Mucosa of gallbladder (tissue), 1 donor: Measurements from ENCODE around the gene GMFB. TPM values are rescaled to one million over a fixed set of nuclear protein-coding genes. Genes with fewer than 3 reads are reported as not detected.

Experiments
- DNase-seq: peaks from one replicate; pipeline ENCODE4 v3.0.0-alpha.2; 2020; ENCODE audit warnings: low spot score
- total RNA-seq: library from RNA; stranded (reverse); gene quantifications from one replicate; pipeline ENCODE4 v1.2.1, GENCODE V29; 2021
- donor health status: DM: no; HTN: no; CAD: no.

GMFB gene
- total RNA-seq, 1 donor from 2014 or later, result 27.9 TPM

DNA sequence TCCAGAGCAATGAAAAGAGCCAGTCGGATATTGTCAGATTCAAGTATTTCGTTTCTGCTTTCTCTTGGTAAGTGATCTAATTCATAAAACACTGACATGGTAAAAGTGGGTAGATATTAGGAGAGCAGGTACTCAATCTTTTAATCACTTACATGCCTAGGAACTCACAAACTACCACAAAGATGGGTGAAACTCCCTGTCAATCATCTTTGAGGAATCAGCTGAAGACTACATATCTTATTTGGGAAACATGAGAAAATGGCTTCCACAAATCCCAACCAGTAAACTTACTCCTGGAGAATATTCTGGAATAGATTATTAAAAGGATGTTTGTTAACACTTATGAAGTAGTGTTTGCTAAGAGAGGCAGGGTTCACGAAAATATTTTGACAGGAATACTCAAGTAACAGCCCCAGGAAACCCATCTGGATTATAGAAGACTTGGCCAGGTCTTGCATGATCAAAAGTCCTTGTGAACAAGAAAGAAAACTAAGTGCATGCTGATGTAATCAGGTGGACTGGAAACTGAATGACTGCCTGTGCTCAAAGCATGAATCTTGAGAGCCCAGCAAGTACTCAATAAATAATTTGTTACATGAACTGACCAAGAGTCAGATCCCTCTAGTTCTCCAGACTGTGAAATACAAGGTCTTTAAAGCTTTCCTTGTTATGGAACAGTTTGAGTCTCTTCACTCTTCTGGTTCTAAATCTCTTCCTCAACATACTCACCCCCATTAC is 63.1 kb downstream of the GMFB start:
- DNase-seq, result no peak

DNA sequence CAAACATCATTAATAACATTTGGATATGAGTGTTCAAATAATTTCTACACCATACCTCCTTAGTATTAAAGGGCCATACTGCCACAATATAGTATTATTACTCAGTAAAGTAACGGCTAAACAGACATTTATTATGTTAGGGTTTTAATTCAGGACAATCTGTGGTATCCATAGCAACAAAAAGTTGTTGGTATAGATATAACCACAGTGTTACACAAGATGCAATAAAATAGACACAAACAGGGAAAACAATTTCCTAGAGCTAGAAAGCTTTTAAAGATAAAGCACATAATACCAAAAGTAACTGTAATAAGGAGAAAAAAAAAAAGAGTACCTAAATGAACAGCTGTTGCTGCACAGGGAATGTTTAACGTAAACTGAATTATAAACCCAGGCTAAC is 63.7 kb downstream of the GMFB start:
- DNase-seq, result no peak

Other genes starting within 250 kb of the GMFB start
- gene CDKN3, start 92.0 kb downstream of the GMFB start, total RNA-seq, result 2.1 TPM
- 98.5 TPM for gene CNIH1, start 47.6 kb downstream of the GMFB start, total RNA-seq
- 17.6 TPM for gene CGRRF1, start 20.9 kb upstream of the GMFB start, total RNA-seq
- gene SAMD4A, start 78.1 kb upstream of the GMFB start, total RNA-seq, result 49.8 TPM